ENCODE data around the gene WFIKKN1.
A peak's percentile ranks its signal among the peaks of the same experiment; 100 is the strongest.

The WFIKKN1 gene

GRCh38 chr16:625117-625976, 5.4 kb upstream of the WFIKKN1 start:
- DNase-seq, result no peak

DNA sequence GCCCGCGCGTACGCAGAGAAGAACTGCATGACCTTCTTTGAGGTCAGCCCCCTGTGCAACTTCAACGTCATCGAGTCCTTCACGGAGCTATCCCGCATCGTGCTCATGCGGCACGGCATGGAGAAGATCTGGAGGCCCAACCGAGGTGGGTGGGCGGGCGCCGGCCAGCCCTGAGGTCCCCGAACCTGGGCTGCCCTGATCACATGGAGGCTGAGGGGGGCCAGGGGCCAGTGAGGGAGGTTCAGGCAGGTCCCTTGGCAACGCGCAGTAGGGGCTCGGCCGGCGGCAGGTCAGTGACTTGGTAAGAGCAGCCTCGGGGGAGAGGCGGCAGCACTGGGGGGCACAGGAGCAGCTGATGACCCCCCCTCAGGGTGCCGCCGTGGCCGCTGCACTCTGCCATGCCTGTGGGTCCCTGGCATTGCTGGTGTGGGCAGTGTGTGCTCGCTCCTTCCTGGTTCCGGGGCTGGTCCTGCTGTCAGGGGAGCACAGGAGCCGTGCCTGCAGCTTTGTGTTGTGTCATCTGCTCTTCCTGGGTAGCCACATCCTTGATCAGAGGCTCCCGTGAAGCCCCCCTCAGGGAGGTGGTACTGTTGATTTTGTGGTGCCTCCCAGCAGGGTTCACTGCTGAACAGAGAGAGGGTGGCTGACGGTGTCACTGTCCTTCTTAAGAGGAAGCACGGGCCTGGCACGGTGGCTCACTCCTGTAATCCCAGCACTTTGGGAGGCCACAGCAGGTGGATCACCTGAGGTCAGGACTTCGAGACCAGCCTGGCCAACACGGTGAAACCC, 4.6 kb upstream of the WFIKKN1 start:
- DNase-seq, result no peak

DNA sequence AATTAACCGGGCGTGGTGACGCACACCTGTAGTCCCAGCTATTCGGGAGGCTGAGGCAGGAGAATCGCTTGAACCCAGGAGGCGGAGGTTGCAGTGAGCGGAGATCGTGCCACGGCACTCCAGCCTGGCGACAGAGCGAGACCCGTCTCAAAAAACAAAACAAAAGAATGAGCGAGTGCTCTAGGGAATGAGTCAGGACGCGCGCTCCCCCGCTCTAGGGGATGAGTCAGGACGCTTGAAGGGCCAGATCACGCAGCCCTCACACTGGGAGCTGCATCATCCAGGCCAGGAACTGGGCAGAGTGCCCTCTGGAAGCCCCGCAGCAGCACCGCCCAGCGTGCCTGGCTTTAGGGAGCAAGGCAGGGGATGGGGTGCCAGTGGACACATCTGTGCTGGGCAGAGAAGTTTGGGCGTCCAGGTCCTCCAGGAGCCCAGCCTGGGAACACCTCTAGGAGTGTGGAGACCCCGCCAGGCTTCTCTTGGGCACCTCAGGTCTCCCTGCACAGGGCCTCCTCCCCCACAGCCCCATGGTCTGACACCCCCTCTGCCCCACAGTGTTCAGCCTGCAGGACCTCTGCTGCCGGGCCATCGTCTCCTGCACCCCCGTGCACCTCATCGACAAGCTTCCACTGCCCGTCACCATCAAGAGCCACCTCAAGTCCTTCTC, 3.9 kb upstream of the WFIKKN1 start:
- no peak for DNase-seq

DNA sequence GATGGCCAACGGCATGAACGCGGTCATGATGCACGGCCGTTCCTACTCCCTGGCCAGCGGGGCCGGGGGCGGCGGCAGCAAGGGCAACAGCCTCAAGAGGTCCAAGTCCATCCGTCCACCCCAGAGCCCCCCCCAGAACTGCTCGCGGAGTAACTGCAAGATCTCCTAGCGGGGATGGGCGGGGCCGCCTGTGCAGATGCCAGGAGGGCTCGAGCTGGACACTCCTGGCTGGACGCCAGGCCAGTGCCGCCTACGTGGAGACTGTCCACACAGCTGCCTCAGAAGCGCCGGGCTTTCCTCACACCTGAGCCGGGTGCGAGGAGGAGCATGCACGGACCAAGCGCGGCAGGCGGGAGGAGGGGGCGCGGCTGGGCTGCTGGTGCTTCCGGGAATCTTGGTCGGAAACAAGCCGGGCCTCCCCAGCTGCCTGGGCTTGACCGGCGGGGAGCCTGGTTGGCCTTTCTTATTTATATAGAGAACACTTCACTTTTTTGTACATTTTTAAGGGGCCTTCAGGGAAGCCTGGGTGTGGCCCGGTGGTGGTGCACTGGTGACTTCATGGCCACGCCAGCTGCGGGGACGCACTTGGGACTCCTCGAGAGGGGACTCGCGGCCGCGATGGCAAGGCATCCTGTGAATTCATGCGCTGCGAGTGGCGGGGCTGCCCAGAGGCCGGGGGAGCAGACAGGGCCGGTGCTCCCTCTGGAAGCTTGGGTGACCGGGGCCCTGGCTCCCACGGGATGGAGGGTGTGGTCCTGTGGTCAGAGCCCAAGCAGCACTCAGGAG, 3.1 kb upstream of the WFIKKN1 start:
- DNase-seq, result no peak

- DNase-seq, result no peak
These were observed 2.3 kb upstream of the WFIKKN1 start for GRCh38 chr16:628321-629061.

DNA sequence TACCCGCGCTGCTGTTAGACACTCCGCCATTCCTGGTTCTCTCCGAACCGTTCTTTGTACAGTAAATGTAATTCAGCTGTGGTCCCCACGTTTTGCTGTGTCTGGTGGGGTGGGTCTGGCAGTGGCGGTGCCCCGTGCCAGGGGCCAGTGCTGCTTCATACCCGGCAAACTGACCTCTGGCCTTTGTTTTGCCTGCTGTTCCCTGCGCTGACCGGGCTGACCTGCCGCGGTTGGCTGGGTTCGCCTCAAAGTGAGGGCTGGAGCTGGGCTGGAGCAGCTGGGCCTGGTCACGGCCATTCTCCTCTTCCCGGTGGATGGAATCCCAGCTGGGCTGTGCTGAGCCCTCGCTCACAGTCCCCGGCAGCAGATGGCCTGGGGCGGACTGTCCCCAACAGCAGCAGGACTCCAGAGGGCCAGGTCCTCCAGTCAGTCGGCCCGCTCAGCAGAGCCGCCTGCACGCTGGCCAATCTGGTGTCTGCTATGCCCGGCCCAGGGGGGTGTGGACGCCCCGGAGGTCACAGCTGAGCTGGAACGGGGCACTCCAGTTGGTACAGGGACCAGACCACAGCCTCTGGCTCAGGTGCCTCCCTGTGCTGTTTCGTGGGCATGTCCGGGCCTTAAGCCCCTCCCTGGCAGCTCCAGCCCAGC, 1.5 kb upstream of the WFIKKN1 start:
- DNase-seq, result no peak

DNA sequence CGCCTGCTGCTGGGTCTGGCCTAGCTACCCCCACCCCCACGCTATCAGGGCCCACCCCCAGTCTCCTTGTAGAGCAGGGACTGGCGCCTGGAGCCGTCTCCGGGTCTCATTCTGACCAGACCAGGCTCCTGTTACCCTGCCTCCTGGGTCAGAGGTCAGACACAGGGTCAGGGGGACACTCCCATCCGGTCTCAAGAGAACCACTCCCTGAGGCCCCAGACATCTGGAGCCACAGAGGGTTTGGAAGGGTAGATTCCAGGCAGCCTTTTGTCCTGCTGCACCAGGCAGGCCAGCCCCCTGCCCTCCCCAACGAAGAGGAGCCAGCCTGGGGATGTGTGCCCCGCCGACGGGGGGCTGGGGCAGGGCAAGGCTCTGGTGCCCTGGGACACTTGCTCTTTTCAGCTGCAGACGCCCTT, 944 bp upstream of the WFIKKN1 start:
- no peak for DNase-seq

GRCh38 chr16:630249-630814, 453 bp upstream of the WFIKKN1 start:
- DNase-seq, result no peak

DNA sequence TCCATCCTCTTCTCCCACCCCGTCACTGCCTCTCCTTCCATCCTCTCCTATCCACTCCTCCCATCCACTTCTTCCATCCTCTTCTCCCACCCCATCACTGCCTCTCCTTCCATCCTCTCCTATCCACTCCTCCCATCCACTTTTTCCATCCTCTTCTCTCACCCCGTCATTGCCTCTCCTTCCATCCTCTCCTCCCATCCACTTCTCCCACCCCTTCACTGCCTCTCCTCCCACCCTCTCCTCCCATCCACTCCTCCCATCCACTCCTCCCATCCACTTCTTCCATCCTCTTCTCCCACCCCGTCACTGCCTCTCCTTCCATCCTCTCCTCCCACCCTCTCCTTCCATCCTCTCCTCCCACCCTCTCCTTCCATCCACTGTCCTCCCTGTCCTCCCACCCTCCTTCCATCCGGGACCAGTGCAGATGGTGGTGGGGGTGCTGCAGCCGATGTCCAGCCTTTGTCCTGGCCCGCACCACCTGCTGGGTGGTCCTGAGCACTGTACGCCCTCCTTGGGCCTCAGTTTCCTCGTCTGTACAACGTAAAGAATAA, 1.1 kb downstream of the WFIKKN1 start:
- no peak for DNase-seq

DNA sequence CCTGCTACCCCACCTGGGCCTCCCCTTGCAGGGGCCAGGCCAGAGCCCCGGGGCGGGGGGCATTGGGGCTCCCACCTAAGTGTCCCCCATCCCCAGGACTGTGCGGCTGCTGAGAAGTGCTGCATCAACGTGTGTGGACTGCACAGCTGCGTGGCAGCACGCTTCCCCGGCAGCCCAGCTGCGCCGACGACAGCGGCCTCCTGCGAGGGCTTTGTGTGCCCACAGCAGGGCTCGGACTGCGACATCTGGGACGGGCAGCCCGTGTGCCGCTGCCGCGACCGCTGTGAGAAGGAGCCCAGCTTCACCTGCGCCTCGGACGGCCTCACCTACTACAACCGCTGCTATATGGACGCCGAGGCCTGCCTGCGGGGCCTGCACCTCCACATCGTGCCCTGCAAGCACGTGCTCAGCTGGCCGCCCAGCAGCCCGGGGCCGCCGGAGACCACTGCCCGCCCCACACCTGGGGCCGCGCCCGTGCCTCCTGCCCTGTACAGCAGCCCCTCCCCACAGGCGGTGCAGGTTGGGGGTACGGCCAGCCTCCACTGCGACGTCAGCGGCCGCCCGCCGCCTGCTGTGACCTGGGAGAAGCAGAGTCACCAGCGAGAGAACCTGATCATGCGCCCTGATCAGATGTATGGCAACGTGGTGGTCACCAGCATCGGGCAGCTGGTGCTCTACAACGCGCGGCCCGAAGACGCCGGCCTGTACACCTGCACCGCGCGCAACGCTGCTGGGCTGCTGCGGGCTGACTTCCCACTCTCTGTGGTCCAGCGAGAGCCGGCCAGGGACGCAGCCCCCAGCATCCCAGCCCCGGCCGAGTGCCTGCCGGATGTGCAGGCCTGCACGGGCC, 1.9 kb downstream of the WFIKKN1 start:
- no peak for DNase-seq

- DNase-seq, result no peak
These were observed 2.7 kb downstream of the WFIKKN1 start for GRCh38 chr16:633336-634050.

GRCh38 chr16:634051-634670, 3.4 kb downstream of the WFIKKN1 start:
- DNase-seq, result no peak

DNA sequence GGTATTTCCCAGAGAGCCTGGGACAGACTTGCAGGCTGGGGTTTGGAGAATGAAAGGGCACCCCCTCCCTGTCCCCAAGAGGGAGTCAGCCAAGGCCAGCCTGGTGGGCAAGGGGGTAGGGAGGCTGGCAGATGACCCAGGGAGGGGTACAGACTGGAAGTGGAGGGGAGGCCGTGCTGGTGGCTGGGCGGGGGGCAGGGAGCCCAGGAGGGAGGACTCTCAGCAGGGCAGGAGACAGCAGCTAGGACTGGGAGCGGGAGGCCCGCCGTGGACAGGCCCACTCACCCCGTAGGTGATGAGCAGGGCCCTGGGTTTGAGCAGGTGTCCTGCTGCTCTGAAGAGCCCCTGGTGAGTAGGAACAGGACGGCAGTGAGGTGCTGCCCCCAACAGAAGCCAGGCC, 4.2 kb downstream of the WFIKKN1 start:
- DNase-seq, result no peak

- DNase-seq, result peak in 1 of 4 experiments; percentile 23
These were observed 4.9 kb downstream of the WFIKKN1 start for GRCh38 chr16:635573-636205.

DNA sequence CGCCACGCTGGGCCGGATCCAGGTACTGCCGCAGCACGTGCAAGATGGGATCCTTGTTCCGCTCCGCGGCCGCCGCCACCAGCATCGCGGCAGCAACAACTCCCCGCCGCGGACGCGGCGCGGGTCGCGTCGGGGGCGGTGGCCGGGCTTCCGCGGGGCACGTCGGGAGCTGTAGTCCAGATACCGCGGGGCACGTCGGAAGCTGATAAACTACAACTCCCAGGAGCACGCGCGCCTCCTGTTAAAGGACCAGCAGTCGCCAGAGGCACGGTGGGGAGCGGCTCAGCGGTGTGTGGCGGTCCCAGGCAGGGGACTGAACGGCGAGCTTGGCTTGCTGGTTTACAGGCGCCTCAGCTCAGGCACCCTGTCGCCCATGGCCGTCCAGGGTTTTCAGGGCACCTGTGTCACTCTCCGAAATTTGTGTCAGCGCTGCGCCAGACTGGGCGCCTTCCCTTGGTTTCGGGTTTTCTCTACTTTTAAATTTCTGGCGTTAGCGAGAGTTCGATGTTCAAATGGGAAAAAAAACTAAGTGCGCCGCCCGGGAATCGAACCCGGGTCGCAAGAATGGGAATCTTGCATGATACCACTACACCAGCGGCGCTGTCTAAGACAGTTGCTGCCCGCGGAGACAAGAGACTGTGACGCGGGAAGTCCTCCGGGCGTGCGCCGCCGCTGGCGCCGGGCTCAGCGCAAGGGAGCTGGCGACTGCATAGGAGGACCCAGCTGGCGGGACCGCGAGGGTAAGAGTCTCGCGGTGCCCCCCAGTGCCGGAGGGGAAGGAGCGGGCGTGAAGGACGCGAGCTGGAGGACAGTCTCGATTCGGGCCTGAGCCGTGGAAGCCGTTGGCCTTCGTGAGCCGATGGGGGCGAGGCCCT, 5.7 kb downstream of the WFIKKN1 start, which contains the start of gene METTL26:
Gene METTL26 (minus strand): TSS at position 100 of the 875 bp plus-strand sequence. CDS start 15 bp downstream, at position 85.
- DNase-seq, result peak; percentile 83 to 89 (median 86)

DNA sequence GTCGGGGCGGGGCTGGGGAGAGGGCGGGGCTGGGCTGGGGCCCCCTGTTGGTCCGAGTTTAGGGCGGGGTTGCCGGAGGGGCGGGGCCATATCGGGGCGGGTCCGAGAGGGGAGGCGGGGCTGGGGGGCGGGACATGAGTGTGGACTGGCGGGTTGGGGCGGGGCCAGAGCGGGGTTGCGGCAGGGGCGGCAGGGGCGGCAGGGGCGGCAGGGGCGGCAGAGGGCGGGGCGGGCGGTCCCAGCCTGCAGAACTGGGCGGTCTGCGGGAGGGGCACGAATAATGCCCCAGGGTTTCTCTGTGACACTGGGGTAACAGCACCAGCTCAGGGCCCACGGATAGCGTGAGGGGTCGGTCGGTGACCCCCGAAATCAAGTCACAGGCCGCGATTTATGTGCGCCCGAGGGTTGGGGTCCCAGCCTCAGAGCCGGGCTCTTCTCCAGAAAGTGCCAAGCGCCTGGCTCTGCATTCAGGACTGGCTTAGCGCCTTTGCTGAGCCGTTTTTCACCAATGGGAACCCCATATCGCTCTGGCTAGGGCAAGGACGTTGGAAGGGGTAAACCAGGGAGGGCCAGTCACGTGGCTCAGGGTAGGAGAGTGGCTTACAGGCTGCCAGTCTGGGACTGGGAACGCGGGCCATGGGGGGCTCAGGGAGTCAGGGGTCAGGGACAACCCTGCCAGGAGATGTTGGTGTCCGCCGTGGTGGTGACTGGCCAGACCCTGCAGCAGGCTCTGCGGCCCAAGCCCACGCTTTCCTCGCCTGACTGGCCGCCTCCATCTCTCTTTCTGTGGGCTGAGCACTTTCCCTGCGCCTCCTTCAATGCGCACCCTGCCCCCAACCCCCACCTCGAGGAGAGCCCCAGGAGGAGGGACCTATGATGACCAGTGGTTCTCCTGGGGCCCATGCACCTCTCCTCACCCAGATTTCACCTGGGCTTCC, 6.6 kb downstream of the WFIKKN1 start:
- peak; percentile 82 to 90 (median 87) for DNase-seq
